Common myeloid progenitor, CD34-positive (primary cell): Measurements from ENCODE around the gene PPFIBP2.

Experiments
- CTCF ChIA-PET: fragments of 350-600 bp; sonication (Branson Sonifier 250); formaldehyde crosslinking; loops from one replicate; lab custom pipeline; 2021; ENCODE audit warnings: antibody characterized with exemption; lab: Charles Lee
- POLR2A ChIA-PET: fragments of 350-600 bp; sonication (Branson Sonifier 250); formaldehyde crosslinking; loops from one replicate; lab custom pipeline; 2021; ENCODE audit warnings: antibody characterized with exemption; lab: Charles Lee
- DNase-seq, 3 donors: peaks; one replicate each; pipeline versions ENCODE4 v3.0.0 to v3.0.0-alpha.2; 2013
- H3K27ac ChIP-seq, 2 experiments: 1 replicate in 1 of 2; 2 replicates in 1 of 2; pipeline ENCODE4 v1.7.0; 2013; ENCODE audit warnings: inconsistent platforms in 2 of 2, low read length in 2 of 2, mild to moderate bottlenecking in 2 of 2, low read depth in 1 of 2, moderate library complexity in 1 of 2; ENCODE audit not compliant: severe bottlenecking in 2 of 2, insufficient read depth in 1 of 2, poor library complexity in 1 of 2
- H3K27me3 ChIP-seq, 5 experiments: replicated peaks in 2 of 5; 1 replicate in 3 of 5; 2 replicates in 2 of 5; pipeline versions ENCODE4 v1.6.1 to v1.7.0; 2013; ENCODE audit warnings: low read length in 4 of 5, mild to moderate bottlenecking in 2 of 5, moderate library complexity in 2 of 5, inconsistent platforms in 1 of 5; ENCODE audit not compliant: insufficient read depth in 5 of 5, control insufficient read depth in 4 of 5
- H3K36me3 ChIP-seq, 4 experiments: 1 replicate in 2 of 4; 2 replicates in 2 of 4; pipeline versions ENCODE4 v1.6.1 to v1.7.0; 2013; ENCODE audit warnings: low read length in 3 of 4, control low read depth in 1 of 4, mild to moderate bottlenecking in 1 of 4; ENCODE audit not compliant: control insufficient read depth in 4 of 4, insufficient read depth in 4 of 4
- H3K4me1 ChIP-seq, 4 experiments: 1 replicate in 3 of 4; 2 replicates in 1 of 4; pipeline versions ENCODE4 v1.6.1 to v1.7.1; 2013; ENCODE audit warnings: low read length in 3 of 4, mild to moderate bottlenecking in 3 of 4, control low read depth in 1 of 4, inconsistent platforms in 1 of 4, moderate library complexity in 1 of 4; ENCODE audit not compliant: control insufficient read depth in 4 of 4, insufficient read depth in 4 of 4; ENCODE audit errors: control extremely low read depth in 1 of 4
- H3K4me3 ChIP-seq, 7 experiments: 1 replicate in 4 of 7; 2 replicates in 3 of 7; pipeline versions ENCODE4 v1.5.1 to v1.7.0; 2013; ENCODE audit warnings: mild to moderate bottlenecking in 7 of 7, low read length in 6 of 7, moderate library complexity in 6 of 7, inconsistent platforms in 2 of 7, low read depth in 2 of 7, control low read depth in 1 of 7; ENCODE audit not compliant: insufficient read depth in 4 of 7, control insufficient read depth in 1 of 7; ENCODE audit errors: extremely low read depth in 1 of 7
- H3K9me3 ChIP-seq, 5 experiments: 1 replicate in 4 of 5; 2 replicates in 1 of 5; pipeline versions ENCODE4 v1.6.1 to v1.7.1; 2013; ENCODE audit warnings: low read length in 4 of 5, mild to moderate bottlenecking in 2 of 5, inconsistent platforms in 1 of 5, low read depth in 1 of 5, moderate library complexity in 1 of 5; ENCODE audit not compliant: control insufficient read depth in 4 of 5, insufficient read depth in 2 of 5; ENCODE audit errors: control extremely low read depth in 1 of 5
- WGBS: methylation state at CpG from one replicate; pipeline ENCODE4 v1.1.5; 2013; ENCODE audit not compliant: insufficient coverage; 5-methylcytosine and 5-hydroxymethylcytosine counted together

Gene PPFIBP2

GRCh38 chr11:7635137-7635536, 121.3 kb downstream of the PPFIBP2 start:
- POLR2A ChIA-PET = no interaction called here
- no peaks in the 10 kb centered on the region for H3K9me3 ChIP-seq
- H3K27ac ChIP-seq = no peak overlapping the region
- no peaks in the 10 kb centered on the region for H3K4me1 ChIP-seq
- no peak for DNase-seq
- WGBS = 92% methylated on average over 3 of the region's 4 CpGs
- H3K4me3 ChIP-seq = no peak overlapping the region
- H3K36me3 ChIP-seq = peaks cover 0 to 4% (median 0%) of the 10 kb centered on the region in 4 experiments
- peaks cover 0 to 11% (median 4%) of the 10 kb centered on the region in 5 experiments for H3K27me3 ChIP-seq
- CTCF ChIA-PET = no interaction called here

- no peaks in the 10 kb centered on the region for H3K4me1 ChIP-seq
- no peak for DNase-seq
- no peak overlapping the region for H3K27ac ChIP-seq
- CTCF ChIA-PET = interaction anchor here (1.4 kb wide), 1 partner anchor 65 kb away, joined by 3 read pairs; no protein-coding TSS in a partner anchor
- no peaks in the 10 kb centered on the region for H3K9me3 ChIP-seq
- H3K4me3 ChIP-seq = no peak overlapping the region
- H3K27me3 ChIP-seq = peaks cover 0 to 11% (median 5%) of the 10 kb centered on the region in 5 experiments
- peaks cover 0 to 4% (median 0%) of the 10 kb centered on the region in 4 experiments for H3K36me3 ChIP-seq
- WGBS = 100% methylated on average over 1 of the region's 4 CpGs
- POLR2A ChIA-PET = no interaction called here
Observed at GRCh38 chr11:7635708-7636107, 121.9 kb downstream of the PPFIBP2 start.

- Histone ChIP-seq H3K9me3 (no peaks in the 10 kb centered on the region), H3K27ac (no peak overlapping the region), H3K27me3 (peaks cover 0 to 13% (median 5%) of the 10 kb centered on the region in 5 experiments), H3K36me3 (peaks cover 0 to 4% (median 0%) of the 10 kb centered on the region in 4 experiments), H3K4me1 (no peaks in the 10 kb centered on the region), H3K4me3 (no peak overlapping the region)
- ChIA-PET CTCF (interaction anchor here (0.9 to 1.4 kb wide), 2 partner anchors 9 to 66 kb away, joined by 3 read pairs; no protein-coding TSS in a partner anchor), POLR2A (no interaction called here)
- WGBS = 92% methylated on average over 3 of the region's 6 CpGs
- DNase-seq = no peak
Observed at GRCh38 chr11:7636350-7636749, 122.6 kb downstream of the PPFIBP2 start.

GRCh38 chr11:7637447-7638157, 123.8 kb downstream of the PPFIBP2 start:
- ChIA-PET CTCF (interaction anchor here (0.9 to 1.7 kb wide), 2 partner anchors 9 to 10 kb away, joined by 3 read pairs; no protein-coding TSS in a partner anchor), POLR2A (no interaction called here)
- 100% methylated on average over 4 of the region's 7 CpGs for WGBS
- Histone ChIP-seq H3K4me1 (no peaks in the 10 kb centered on the region), H3K27ac (no peak overlapping the region), H3K36me3 (peaks cover 0 to 8% (median 0%) of the 10 kb centered on the region in 4 experiments), H3K27me3 (peaks cover 0 to 15% (median 6%) of the 10 kb centered on the region in 5 experiments), H3K4me3 (no peak overlapping the region), H3K9me3 (no peaks in the 10 kb centered on the region)
- no peak for DNase-seq

GRCh38 chr11:7638710-7639642, 125.2 kb downstream of the PPFIBP2 start:
- peaks cover 0 to 15% (median 6%) of the 10 kb centered on the region in 5 experiments for H3K27me3 ChIP-seq
- CTCF ChIA-PET = interaction anchor here (0.9 to 1.7 kb wide), 4 partner anchors 8 to 18 kb away, joined by 3 read pairs; no protein-coding TSS in a partner anchor
- POLR2A ChIA-PET = no interaction called here
- no peaks in the 10 kb centered on the region for H3K9me3 ChIP-seq
- WGBS = 98% methylated on average over 5 of the region's 5 CpGs
- no peak overlapping the region for H3K4me3 ChIP-seq
- H3K27ac ChIP-seq = no peak overlapping the region
- peaks cover 0 to 8% (median 0%) of the 10 kb centered on the region in 4 experiments for H3K36me3 ChIP-seq
- no peaks in the 10 kb centered on the region for H3K4me1 ChIP-seq
- DNase-seq = no peak

GRCh38 chr11:7639643-7640025, 125.8 kb downstream of the PPFIBP2 start:
- peaks cover 0 to 8% (median 0%) of the 10 kb centered on the region in 4 experiments for H3K36me3 ChIP-seq
- ChIA-PET POLR2A (no interaction called here), CTCF (interaction anchor here (1.0 kb wide), 1 partner anchor 18 kb away, joined by 3 read pairs; no protein-coding TSS in a partner anchor)
- WGBS = 100% methylated on average over 3 of the region's 5 CpGs
- no peaks in the 10 kb centered on the region for H3K4me1 ChIP-seq
- no peaks in the 10 kb centered on the region for H3K9me3 ChIP-seq
- DNase-seq = no peak
- peaks cover 0 to 15% (median 6%) of the 10 kb centered on the region in 5 experiments for H3K27me3 ChIP-seq
- H3K27ac ChIP-seq = no peak overlapping the region
- no peak overlapping the region for H3K4me3 ChIP-seq
